Neuronal stem cell (in vitro differentiated cells): Measurements from ENCODE around the gene TMEM38B.

Source experiments
- DNase-seq: peaks from one replicate; pipeline ENCODE4 v3.0.0-alpha.2; 2013; ENCODE audit warnings: low spot score
- H2AFZ ChIP-seq: one replicate; pipeline ENCODE4 v1.6.1; 2013; ENCODE audit warnings: mild to moderate bottlenecking, low read length, inconsistent platforms
- H2AK5ac ChIP-seq: 2 replicates; pipeline ENCODE4 v1.6.1; 2013; ENCODE audit warnings: low read depth, mild to moderate bottlenecking, inconsistent platforms, low read length, moderate library complexity, mixed read lengths
- H2BK120ac ChIP-seq: 2 replicates; pipeline ENCODE4 v1.6.1; 2013; ENCODE audit warnings: low read depth, mild to moderate bottlenecking, inconsistent platforms, low read length, moderate library complexity, mixed read lengths
- H2BK12ac ChIP-seq: one replicate; pipeline ENCODE4 v1.6.1; 2013; ENCODE audit warnings: low read length, inconsistent platforms
- H2BK15ac ChIP-seq: 2 replicates; pipeline ENCODE4 v1.6.1; 2013; ENCODE audit warnings: mild to moderate bottlenecking, low read length, inconsistent platforms, mixed read lengths
- H2BK5ac ChIP-seq: one replicate; pipeline ENCODE4 v1.6.1; 2013; ENCODE audit warnings: inconsistent platforms, mild to moderate bottlenecking, low read length, moderate library complexity
- H3K14ac ChIP-seq: one replicate; pipeline ENCODE4 v1.6.1; 2013; ENCODE audit warnings: low read length, inconsistent platforms
- H3K18ac ChIP-seq: 2 replicates; pipeline ENCODE4 v1.6.1; 2013; ENCODE audit warnings: low read length, inconsistent platforms
- H3K23ac ChIP-seq: 2 replicates; pipeline ENCODE4 v1.6.1; 2013; ENCODE audit warnings: low read depth, mild to moderate bottlenecking, mixed read lengths, low read length, inconsistent platforms; ENCODE audit not compliant: poor library complexity
- H3K27ac ChIP-seq: replicated peaks from 3 replicates; pipeline ENCODE4 v1.5.1; 2013; ENCODE audit warnings: low read length, inconsistent platforms
- H3K27me3 ChIP-seq, 3 experiments: 2 replicates each; pipeline ENCODE4 v1.6.1; 2013; ENCODE audit warnings: low read length in 3 of 3, mild to moderate bottlenecking in 2 of 3, inconsistent platforms in 1 of 3, low read depth in 1 of 3, mixed read lengths in 1 of 3, moderate library complexity in 1 of 3; ENCODE audit not compliant: control insufficient read depth in 3 of 3, insufficient read depth in 3 of 3
- H3K36me3 ChIP-seq, 2 donors: replicated peaks in 1 of 2; 2 replicates each; pipeline ENCODE4 v1.6.1; 2013; ENCODE audit warnings: low read length in 2 of 2; ENCODE audit not compliant: control insufficient read depth in 2 of 2, insufficient read depth in 2 of 2
- H3K4ac ChIP-seq: 2 replicates; pipeline ENCODE4 v1.6.1; 2013; ENCODE audit warnings: inconsistent platforms, mild to moderate bottlenecking, low read length, moderate library complexity
- H3K4me1 ChIP-seq, 2 donors: 1 replicate in 1 of 2; 2 replicates in 1 of 2; pipeline ENCODE4 v1.6.1; 2013; ENCODE audit warnings: low read length in 2 of 2, low read depth in 1 of 2; ENCODE audit not compliant: control insufficient read depth in 2 of 2, insufficient read depth in 1 of 2
- H3K4me2 ChIP-seq: one replicate; pipeline ENCODE4 v1.6.1; 2013; ENCODE audit warnings: mild to moderate bottlenecking, low read length, inconsistent platforms; ENCODE audit not compliant: insufficient read depth, poor library complexity, severe bottlenecking
- H3K4me3 ChIP-seq, 2 donors: 2 replicates each; pipeline ENCODE4 v1.5.1; 2013; ENCODE audit warnings: low read length in 2 of 2, mild to moderate bottlenecking in 2 of 2, inconsistent platforms in 1 of 2, moderate library complexity in 1 of 2
- H3K79me1 ChIP-seq: one replicate; pipeline ENCODE4 v1.6.1; 2013; ENCODE audit warnings: low read depth, mild to moderate bottlenecking, inconsistent platforms, low read length, moderate library complexity
- H3K9ac ChIP-seq: one replicate; pipeline ENCODE4 v1.6.1; 2013; ENCODE audit warnings: mild to moderate bottlenecking, low read depth, low read length, inconsistent platforms; ENCODE audit not compliant: poor library complexity
- H3K9me3 ChIP-seq, 2 donors: replicated peaks in 1 of 2; 2 replicates each; pipeline versions ENCODE3 to v1.6.1; 2013; ENCODE audit warnings: low read length in 2 of 2, mild to moderate bottlenecking in 2 of 2, inconsistent platforms in 1 of 2, low read depth in 1 of 2, mixed read lengths in 1 of 2, moderate library complexity in 1 of 2; ENCODE audit not compliant: control insufficient read depth in 2 of 2, insufficient read depth in 1 of 2
- H4K8ac ChIP-seq: one replicate; pipeline ENCODE4 v1.6.1; 2013; ENCODE audit warnings: low read depth, mild to moderate bottlenecking, inconsistent platforms, low read length, moderate library complexity
- H4K91ac ChIP-seq: one replicate; pipeline ENCODE4 v1.6.1; 2013; ENCODE audit warnings: low read length, low read depth, mild to moderate bottlenecking, inconsistent platforms; ENCODE audit not compliant: poor library complexity
- WGBS, 2 donors: extraction: QIAGEN DNeasy Blood & Tissue Kit; methylation state at CpG; one replicate each; pipeline ENCODE4 v1.1.7; 2013; ENCODE audit warnings: missing lambda C conversion rate in 2 of 2, mixed read lengths in 1 of 2; ENCODE audit not compliant: insufficient read length in 2 of 2, insufficient replicate concordance in 1 of 2; ENCODE audit errors: extremely low coverage in 2 of 2; 5-methylcytosine and 5-hydroxymethylcytosine counted together

The TMEM38B gene

GRCh38 chr9:105816202-105816744 lies 121.9 kb downstream of the TMEM38B start:
- Histone ChIP-seq H2BK5ac (no peak overlapping the region), H2BK12ac (no peak overlapping the region), H3K14ac (no peak overlapping the region), H3K79me1 (no peaks in the 10 kb centered on the region), H2AK5ac (no peak overlapping the region), H4K91ac (no peak overlapping the region), H3K9ac (no peak overlapping the region), H3K9me3 (peaks cover 0 to 2% of the 10 kb centered on the region in 2 donors), H3K4me2 (no peak overlapping the region), H2AFZ (no peak overlapping the region), H3K36me3 (no peaks in the 10 kb centered on the region), H2BK15ac (no peak overlapping the region), H2BK120ac (no peak overlapping the region), H3K23ac (no peak overlapping the region), H3K4me3 (no peak overlapping the region), H4K8ac (no peak overlapping the region), H3K27me3 (no peaks in the 10 kb centered on the region), H3K4me1 (no peaks in the 10 kb centered on the region), H3K4ac (no peak overlapping the region), H3K27ac (no peak overlapping the region), H3K18ac (no peak overlapping the region)
- DNase-seq = no peak
- WGBS, 2 donors = no CpG with 5 or more reads among the region's 3 CpGs

- H3K14ac ChIP-seq = no peak overlapping the region
- H4K91ac ChIP-seq = no peak overlapping the region
- no peaks in the 10 kb centered on the region for H3K36me3 ChIP-seq
- no peak overlapping the region for H2BK120ac ChIP-seq
- H3K4ac ChIP-seq = no peak overlapping the region
- no peak overlapping the region for H2BK12ac ChIP-seq
- no peaks in the 10 kb centered on the region for H3K4me1 ChIP-seq
- H3K4me2 ChIP-seq = no peak overlapping the region
- no peaks in the 10 kb centered on the region for H3K27me3 ChIP-seq
- H3K27ac ChIP-seq = no peak overlapping the region
- WGBS, 2 donors = no CpG with 5 or more reads among the region's 5 CpGs
- no peak overlapping the region for H3K4me3 ChIP-seq
- H2BK15ac ChIP-seq = no peak overlapping the region
- no peak overlapping the region for H3K18ac ChIP-seq
- H3K23ac ChIP-seq = no peak overlapping the region
- no peak overlapping the region for H4K8ac ChIP-seq
- no peak overlapping the region for H2AFZ ChIP-seq
- H3K9me3 ChIP-seq = peaks cover 0 to 2% of the 10 kb centered on the region in 2 donors
- no peak overlapping the region for H3K9ac ChIP-seq
- no peak for DNase-seq
- no peaks in the 10 kb centered on the region for H3K79me1 ChIP-seq
- no peak overlapping the region for H2AK5ac ChIP-seq
- no peak overlapping the region for H2BK5ac ChIP-seq
Measured at GRCh38 chr9:105816981-105817380, 122.6 kb downstream of the TMEM38B start.

- Histone ChIP-seq H2BK120ac (no peak overlapping the region), H2AFZ (no peak overlapping the region)
Measured at GRCh38 chr9:105818903-105819302, 124.6 kb downstream of the TMEM38B start.

GRCh38 chr9:105822814-105823213 lies 128.5 kb downstream of the TMEM38B start:
- Histone ChIP-seq H3K14ac (no peak overlapping the region), H3K27me3 (no peaks in the 10 kb centered on the region), H2BK120ac (no peak overlapping the region), H4K8ac (no peak overlapping the region), H3K9me3 (no peaks in the 10 kb centered on the region), H2BK15ac (no peak overlapping the region), H3K9ac (no peak overlapping the region), H2BK12ac (no peak overlapping the region), H3K27ac (no peak overlapping the region), H3K4me2 (no peak overlapping the region), H3K4me1 (no peaks in the 10 kb centered on the region), H2AK5ac (no peak overlapping the region), H3K79me1 (no peaks in the 10 kb centered on the region), H3K23ac (no peak overlapping the region), H2AFZ (no peak overlapping the region), H4K91ac (no peak overlapping the region), H3K4ac (no peak overlapping the region), H3K36me3 (no peaks in the 10 kb centered on the region), H2BK5ac (no peak overlapping the region), H3K4me3 (no peak overlapping the region), H3K18ac (no peak overlapping the region)
- no peak for DNase-seq
- WGBS, 2 donors = no CpG with 5 or more reads among the region's 23 CpGs

More at GRCh38 chr9:105818903-105819302, 124.6 kb downstream of the TMEM38B start:
- Histone ChIP-seq H3K36me3 (no peaks in the 10 kb centered on the region), H3K9me3 (peaks cover 0 to 2% of the 10 kb centered on the region in 2 donors), H4K8ac (no peak overlapping the region), H3K4ac (no peak overlapping the region), H2AK5ac (no peak overlapping the region), H4K91ac (no peak overlapping the region), H3K18ac (no peak overlapping the region), H3K14ac (no peak overlapping the region), H3K27me3 (no peaks in the 10 kb centered on the region), H3K79me1 (no peaks in the 10 kb centered on the region), H2BK12ac (no peak overlapping the region), H2BK5ac (no peak overlapping the region), H3K4me1 (no peaks in the 10 kb centered on the region), H2BK15ac (no peak overlapping the region), H3K4me2 (no peak overlapping the region), H3K9ac (no peak overlapping the region), H3K23ac (no peak overlapping the region), H3K27ac (no peak overlapping the region), H3K4me3 (no peak overlapping the region)
- no peak for DNase-seq
- no CpG with 5 or more reads among the region's 15 CpGs for WGBS, 2 donors
